GM19025 (cell line): ENCODE data around the gene LRRC8E.
"Not testable (repeated sequence)": the region's sequence is repeated elsewhere in the genome, so short reads cannot be mapped to it uniquely, and the experiment has no call there.

Experiments
- ATAC-seq: cut with Tn5 transposase; IDR thresholded peaks from one replicate; pipeline ENCODE4 v1.9.1; 2021; ENCODE audit warnings: mild to moderate bottlenecking, low read depth, moderate library complexity; ENCODE audit not compliant: unreplicated experiment

LRRC8E gene

GRCh38 chr19:7916103-7916954 lies 28.0 kb downstream of the LRRC8E start:
- no peak for ATAC-seq

- ATAC-seq = no peak
Observed at GRCh38 chr19:7916955-7917266, 28.6 kb downstream of the LRRC8E start.

GRCh38 chr19:7917267-7918061 lies 29.2 kb downstream of the LRRC8E start:
- ATAC-seq = no peak

GRCh38 chr19:7918062-7918614 lies 29.8 kb downstream of the LRRC8E start:
- ATAC-seq = not testable (repeated sequence)

- ATAC-seq = no peak
Observed at GRCh38 chr19:7918615-7919421, 30.5 kb downstream of the LRRC8E start.

- peak; percentile 55 for ATAC-seq
Observed at GRCh38 chr19:7919610-7920518, 31.6 kb downstream of the LRRC8E start, which contains the start of gene SNAPC2. Gene SNAPC2, plus strand, starts transcription at chr19:7920338. Its CDS starts 29 bp downstream, at chr19:7920367.

GRCh38 chr19:7920519-7921301 lies 32.4 kb downstream of the LRRC8E start:
- ATAC-seq = peak; percentile 40

GRCh38 chr19:7921302-7921966 lies 33.1 kb downstream of the LRRC8E start:
- no peak for ATAC-seq

- ATAC-seq = no peak
Observed at GRCh38 chr19:7921967-7922835, 33.9 kb downstream of the LRRC8E start.

GRCh38 chr19:7922836-7923195 lies 34.5 kb downstream of the LRRC8E start:
- ATAC-seq = no peak

- no peak for ATAC-seq
Observed at GRCh38 chr19:7923295-7924191, 35.2 kb downstream of the LRRC8E start.

GRCh38 chr19:7924241-7924640 lies 35.9 kb downstream of the LRRC8E start:
- ATAC-seq = no peak

GRCh38 chr19:7924651-7925170 lies 36.4 kb downstream of the LRRC8E start:
- no peak for ATAC-seq

- ATAC-seq = no peak
Observed at GRCh38 chr19:7925171-7925851, 37.0 kb downstream of the LRRC8E start.

- no peak for ATAC-seq
Observed at GRCh38 chr19:7926021-7926726, 37.9 kb downstream of the LRRC8E start, which contains the start of gene CTXN1. Gene CTXN1, minus strand, starts transcription at chr19:7926135. Its CDS starts 597 bp downstream, at chr19:7925538.
